ENCODE measurements around the gene ICOS.

DNA sequence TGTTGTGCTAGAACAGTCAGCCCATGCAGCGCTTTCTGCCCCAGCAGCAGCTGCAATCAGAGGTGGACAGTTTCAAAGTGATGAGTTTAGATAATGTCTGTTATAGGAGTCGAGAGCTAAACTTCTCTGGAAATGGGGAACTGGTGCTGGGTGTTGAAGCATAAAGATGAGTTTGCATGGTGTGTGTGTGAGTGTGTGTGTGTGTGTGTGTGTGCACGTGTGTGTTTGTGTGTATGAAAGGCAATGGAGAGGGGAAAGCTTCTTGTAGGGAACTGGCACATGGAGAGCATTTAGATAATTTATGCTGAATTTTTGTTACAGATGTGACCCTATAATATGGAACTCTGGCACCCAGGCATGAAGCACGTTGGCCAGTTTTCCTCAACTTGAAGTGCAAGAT, 22.7 kb downstream of the ICOS start:
- TF ChIP-seq, protein P1, sequence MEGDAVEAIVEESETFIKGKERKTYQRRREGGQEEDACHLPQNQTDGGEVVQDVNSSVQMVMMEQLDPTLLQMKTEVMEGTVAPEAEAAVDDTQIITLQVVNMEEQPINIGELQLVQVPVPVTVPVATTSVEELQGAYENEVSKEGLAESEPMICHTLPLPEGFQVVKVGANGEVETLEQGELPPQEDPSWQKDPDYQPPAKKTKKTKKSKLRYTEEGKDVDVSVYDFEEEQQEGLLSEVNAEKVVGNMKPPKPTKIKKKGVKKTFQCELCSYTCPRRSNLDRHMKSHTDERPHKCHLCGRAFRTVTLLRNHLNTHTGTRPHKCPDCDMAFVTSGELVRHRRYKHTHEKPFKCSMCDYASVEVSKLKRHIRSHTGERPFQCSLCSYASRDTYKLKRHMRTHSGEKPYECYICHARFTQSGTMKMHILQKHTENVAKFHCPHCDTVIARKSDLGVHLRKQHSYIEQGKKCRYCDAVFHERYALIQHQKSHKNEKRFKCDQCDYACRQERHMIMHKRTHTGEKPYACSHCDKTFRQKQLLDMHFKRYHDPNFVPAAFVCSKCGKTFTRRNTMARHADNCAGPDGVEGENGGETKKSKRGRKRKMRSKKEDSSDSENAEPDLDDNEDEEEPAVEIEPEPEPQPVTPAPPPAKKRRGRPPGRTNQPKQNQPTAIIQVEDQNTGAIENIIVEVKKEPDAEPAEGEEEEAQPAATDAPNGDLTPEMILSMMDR (IDR thresholded peaks at IDR 0.05; ENCODE audit: insufficient read depth, low read length, poor library complexity, severe bottlenecking) = no peak
- TF ChIP-seq EZH2phosphoT487 (conservative IDR thresholded peaks at IDR 0.05; ENCODE audit: low read length) = no peak

Measured in SU-DHL-6 (cell line).